HG03575 (cell line): ENCODE measurements around the gene DPP6.
"Not testable (repeated sequence)": the region's sequence is repeated elsewhere in the genome, so short reads cannot be mapped to it uniquely, and the experiment has no call there.

ENCODE experiments used
- ATAC-seq: cut with Tn5 transposase; IDR thresholded peaks from one replicate; pipeline ENCODE4 v1.9.1; 2021; ENCODE audit not compliant: unreplicated experiment, insufficient number of reproducible peaks, low FRiP score; ENCODE audit errors: extremely low read depth

DPP6 gene

GRCh38 chr7:154060551-154060950 is 8.4 kb downstream of the DPP6 start:
- ATAC-seq = not testable (repeated sequence)

- not testable (repeated sequence) for ATAC-seq
These were observed 19.6 kb downstream of the DPP6 start for GRCh38 chr7:154071833-154072232.

GRCh38 chr7:154072395-154073181 is 20.4 kb downstream of the DPP6 start:
- ATAC-seq = not testable (repeated sequence)

DNA sequence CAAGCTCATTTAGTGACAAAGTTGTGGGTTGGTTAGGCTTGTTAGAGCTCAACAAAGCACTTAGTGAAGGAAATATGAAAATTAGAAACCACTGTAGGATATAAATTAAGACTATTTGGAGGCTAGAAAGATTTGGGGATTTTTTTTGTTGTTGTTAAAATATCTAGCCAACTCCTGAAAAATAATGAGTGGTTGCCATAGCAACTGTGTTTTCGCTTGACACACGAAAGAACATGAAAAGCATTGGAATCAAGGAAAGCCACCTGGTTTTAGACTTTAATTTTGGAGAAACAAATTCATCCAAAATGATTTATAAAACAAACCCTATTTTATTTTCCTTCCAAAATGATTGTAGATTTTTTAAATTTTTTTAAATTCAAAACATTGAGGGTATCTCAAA is 26.3 kb downstream of the DPP6 start:
- ATAC-seq = not testable (repeated sequence)

DNA sequence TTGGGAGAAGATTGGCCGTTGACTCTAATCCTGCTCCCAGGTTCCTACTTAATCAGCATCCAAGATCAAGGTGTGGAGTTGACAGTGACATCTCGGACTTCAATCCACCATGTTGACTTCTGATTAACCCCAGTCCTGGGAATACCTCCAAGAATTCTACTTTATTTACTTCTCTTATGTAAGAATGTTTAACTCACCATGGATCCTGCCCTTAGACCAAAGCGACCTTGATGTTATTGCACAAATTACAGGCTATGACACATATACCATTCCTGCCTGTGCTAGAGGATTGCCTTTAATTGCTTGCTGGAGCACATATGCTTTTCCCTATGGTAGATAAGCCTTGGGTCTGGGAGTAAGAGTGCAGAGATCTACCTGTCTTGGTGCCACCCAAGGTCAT is 28.1 kb downstream of the DPP6 start:
- ATAC-seq = not testable (repeated sequence)

GRCh38 chr7:154087037-154087725 is 35.0 kb downstream of the DPP6 start:
- not testable (repeated sequence) for ATAC-seq

DNA sequence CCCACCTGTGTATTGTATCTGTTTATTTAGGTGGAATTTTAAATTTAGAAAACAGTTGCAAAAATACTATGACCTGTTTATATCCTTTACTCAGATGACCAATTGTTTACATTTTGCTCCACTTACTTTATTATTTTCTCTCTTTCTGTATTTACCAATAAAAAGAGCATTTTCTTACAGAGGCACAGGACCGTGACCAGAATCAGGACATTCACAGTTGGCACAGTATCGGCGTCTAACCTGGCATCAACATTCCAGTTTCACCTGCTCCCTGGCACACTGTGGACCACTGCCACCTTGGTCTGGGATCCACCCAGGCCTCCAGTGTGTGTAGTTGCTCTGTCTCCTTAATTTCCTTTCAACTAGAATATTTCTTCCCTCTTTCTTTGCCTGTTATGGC is 39.9 kb downstream of the DPP6 start:
- not testable (repeated sequence) for ATAC-seq

- not testable (repeated sequence) for ATAC-seq
These were observed 43.0 kb downstream of the DPP6 start for GRCh38 chr7:154095201-154095600.

GRCh38 chr7:154105063-154105462 is 52.9 kb downstream of the DPP6 start:
- not testable (repeated sequence) for ATAC-seq

- ATAC-seq = not testable (repeated sequence)
These were observed 57.4 kb downstream of the DPP6 start for GRCh38 chr7:154109615-154110014.

- ATAC-seq = not testable (repeated sequence)
These were observed 61.6 kb downstream of the DPP6 start for GRCh38 chr7:154113732-154114351.

DNA sequence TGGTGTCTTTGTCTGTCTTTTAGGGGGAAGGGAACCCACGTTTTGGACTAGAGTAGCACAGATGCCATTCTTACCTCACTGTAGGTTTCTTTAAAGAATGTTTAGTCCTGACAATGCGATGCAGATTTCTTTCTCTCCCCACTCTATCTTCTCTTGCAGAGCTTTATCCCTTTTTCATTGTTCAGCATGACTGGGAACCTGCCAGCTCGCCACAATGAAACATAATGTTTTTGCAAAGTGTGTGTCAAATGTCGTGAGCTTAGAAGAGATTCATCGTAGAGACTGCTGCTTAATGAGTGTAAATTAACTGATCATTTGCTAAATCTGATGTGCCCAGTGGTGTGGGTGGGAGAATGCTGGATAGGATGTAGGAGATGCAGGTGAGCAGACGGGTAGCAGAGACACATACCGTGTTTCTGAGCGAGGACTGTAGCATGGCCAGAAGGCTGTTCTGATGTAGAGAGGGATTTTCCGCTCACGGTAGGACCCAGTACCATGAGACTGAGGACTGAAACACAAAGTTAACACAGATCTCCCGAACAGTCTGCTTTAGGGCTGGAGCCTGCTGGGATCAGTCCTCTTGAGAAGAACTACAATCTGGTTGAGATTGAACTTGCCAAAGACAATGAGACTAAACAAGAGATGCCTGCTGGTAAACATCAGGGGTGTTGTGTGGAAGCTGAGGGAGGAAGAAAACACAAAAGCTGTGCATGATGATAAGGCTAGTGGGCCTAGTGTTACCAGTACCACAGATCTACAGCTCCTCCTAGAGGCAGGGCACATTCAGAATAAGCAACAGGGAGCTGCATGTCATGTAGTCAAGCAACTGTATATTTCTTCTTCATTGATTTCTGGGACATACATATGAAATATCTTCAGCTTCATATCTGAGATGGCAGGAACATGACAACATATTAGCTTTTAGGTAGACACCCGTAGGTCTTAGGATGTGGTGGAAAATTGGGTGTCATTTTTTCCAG is 65.5 kb downstream of the DPP6 start:
- not testable (repeated sequence) for ATAC-seq

- not testable (repeated sequence) for ATAC-seq
These were observed 68.6 kb downstream of the DPP6 start for GRCh38 chr7:154120825-154121224.

- ATAC-seq = not testable (repeated sequence)
These were observed 70.5 kb downstream of the DPP6 start for GRCh38 chr7:154122720-154123119.

GRCh38 chr7:154123397-154123796 is 71.2 kb downstream of the DPP6 start:
- ATAC-seq = not testable (repeated sequence)

DNA sequence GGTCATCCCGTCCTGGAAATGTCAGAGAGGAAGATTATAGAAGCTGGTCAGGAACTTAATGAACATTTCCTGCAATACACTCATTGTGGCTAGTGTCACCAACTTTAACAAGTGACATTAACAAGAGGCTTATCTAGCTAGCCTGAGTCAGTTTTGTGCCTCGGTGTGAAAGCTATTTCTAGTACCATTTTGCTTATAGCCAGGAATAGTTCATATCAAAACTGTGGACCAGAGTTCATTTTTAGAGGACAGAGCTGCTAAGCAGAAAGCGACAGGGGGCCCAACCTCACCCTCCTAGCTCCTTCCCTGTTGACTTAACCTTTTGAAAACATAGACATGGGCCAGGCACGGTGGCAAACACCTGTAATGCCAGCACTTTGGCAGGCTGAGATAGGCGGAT is 76.9 kb downstream of the DPP6 start:
- not testable (repeated sequence) for ATAC-seq

DNA sequence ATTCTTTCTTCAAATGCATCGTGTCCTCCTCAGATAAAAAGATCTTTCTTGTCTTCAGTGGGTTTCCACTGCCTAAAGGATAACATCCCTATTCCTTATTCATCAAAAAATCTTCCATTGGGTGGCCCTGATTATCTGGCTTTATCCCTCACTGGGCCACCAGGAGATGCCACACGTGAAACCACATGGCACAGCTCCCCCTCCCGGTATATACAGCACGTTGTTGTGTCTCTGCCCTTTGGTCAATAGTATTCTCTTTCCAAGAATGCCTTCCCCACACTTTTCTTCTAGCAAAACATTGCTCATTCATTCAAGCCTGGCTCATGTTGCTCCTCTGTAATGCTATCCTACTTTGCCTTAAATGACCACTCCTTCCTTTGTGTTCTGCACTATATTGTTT is 80.4 kb downstream of the DPP6 start:
- ATAC-seq = not testable (repeated sequence)

GRCh38 chr7:154133703-154134277 is 81.6 kb downstream of the DPP6 start:
- not testable (repeated sequence) for ATAC-seq
